ENCODE measurements around the gene FADS3.

GRCh38 chr11:61838921-61839320 lies 52.4 kb downstream of the FADS3 start:
- TF ChIP-seq CTCF (IDR thresholded peaks at IDR 0.05) (no peak), POLR2A (IDR thresholded peaks at IDR 0.05) (no peak)

Measured in testis (tissue), 2 donors.